ENCODE results near the gene LAPTM4A.

DNA sequence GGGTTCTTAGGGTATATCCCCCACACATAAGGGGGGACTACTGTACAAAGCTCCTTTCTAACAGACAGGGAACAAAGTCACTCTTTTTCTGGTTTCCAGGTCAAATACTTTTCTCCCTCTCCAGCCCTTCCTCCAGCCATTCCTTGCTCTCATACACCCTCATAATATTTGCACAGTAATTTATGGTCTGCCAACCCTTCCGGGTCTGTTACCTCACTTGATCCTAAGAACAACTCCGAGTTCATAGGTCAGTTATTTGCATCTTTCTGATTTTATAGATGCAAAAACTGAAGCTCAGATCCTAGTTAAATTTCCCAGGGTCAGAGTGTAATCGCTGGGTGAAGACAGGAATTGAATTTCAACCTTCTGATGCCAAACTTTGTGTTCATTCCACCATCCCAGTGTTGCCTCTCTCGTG lies 24.2 kb downstream of the LAPTM4A start:
- TF ChIP-seq, protein P1, sequence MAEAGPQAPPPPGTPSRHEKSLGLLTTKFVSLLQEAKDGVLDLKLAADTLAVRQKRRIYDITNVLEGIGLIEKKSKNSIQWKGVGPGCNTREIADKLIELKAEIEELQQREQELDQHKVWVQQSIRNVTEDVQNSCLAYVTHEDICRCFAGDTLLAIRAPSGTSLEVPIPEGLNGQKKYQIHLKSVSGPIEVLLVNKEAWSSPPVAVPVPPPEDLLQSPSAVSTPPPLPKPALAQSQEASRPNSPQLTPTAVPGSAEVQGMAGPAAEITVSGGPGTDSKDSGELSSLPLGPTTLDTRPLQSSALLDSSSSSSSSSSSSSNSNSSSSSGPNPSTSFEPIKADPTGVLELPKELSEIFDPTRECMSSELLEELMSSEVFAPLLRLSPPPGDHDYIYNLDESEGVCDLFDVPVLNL (IDR thresholded peaks at IDR 0.05; ENCODE audit: low read depth, low read length) = no peak
- TF ChIP-seq CBX5 (IDR thresholded peaks at IDR 0.05; ENCODE audit: low read depth) = no peak
- TF ChIP-seq, protein P2, sequence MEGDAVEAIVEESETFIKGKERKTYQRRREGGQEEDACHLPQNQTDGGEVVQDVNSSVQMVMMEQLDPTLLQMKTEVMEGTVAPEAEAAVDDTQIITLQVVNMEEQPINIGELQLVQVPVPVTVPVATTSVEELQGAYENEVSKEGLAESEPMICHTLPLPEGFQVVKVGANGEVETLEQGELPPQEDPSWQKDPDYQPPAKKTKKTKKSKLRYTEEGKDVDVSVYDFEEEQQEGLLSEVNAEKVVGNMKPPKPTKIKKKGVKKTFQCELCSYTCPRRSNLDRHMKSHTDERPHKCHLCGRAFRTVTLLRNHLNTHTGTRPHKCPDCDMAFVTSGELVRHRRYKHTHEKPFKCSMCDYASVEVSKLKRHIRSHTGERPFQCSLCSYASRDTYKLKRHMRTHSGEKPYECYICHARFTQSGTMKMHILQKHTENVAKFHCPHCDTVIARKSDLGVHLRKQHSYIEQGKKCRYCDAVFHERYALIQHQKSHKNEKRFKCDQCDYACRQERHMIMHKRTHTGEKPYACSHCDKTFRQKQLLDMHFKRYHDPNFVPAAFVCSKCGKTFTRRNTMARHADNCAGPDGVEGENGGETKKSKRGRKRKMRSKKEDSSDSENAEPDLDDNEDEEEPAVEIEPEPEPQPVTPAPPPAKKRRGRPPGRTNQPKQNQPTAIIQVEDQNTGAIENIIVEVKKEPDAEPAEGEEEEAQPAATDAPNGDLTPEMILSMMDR (IDR thresholded peaks at IDR 0.05 in 2 of 3, conservative IDR thresholded peaks at IDR 0.05 in 1 of 3; ENCODE audit: control insufficient read depth in 2 of 3, extremely low read depth in 1 of 3, insufficient read depth in 1 of 3, low read depth in 3 of 3, low read length in 3 of 3) = no peak
